ENCODE data around the gene SMOC2. TPM values are rescaled to one million over a fixed set of nuclear protein-coding genes. Genes with fewer than 3 reads are reported as not detected.

The SMOC2 gene
- total and polyA plus RNA-seq, 2 experiments from 2014 or later = 51.0 to 88.7 TPM

- H3K9me3 ChIP-seq (ENCODE audit: low read depth) = no peaks in the 10 kb centered on the region
- 85% methylated on average over 12 of the region's 12 CpGs for whole genome bisulfite sequencing (ENCODE audit: low lambda C conversion rate, missing lambda C conversion rate)
- H3K9me2 ChIP-seq (replicated peaks; ENCODE audit: insufficient read depth) = no peaks in the 10 kb centered on the region
- no peaks in the 10 kb centered on the region for H3K36me3 ChIP-seq (replicated peaks; ENCODE audit: insufficient read depth, low read depth)
- no peaks in the 10 kb centered on the region for H3K27me3 ChIP-seq
- no peak overlapping the region for H3K4me3 ChIP-seq
- no peaks in the 10 kb centered on the region for H3K4me1 ChIP-seq (ENCODE audit: insufficient read depth)
- H3K4me2 ChIP-seq = no peak overlapping the region
- no peaks in the 10 kb centered on the region for H4K20me1 ChIP-seq (ENCODE audit: insufficient read depth, poor library complexity, severe bottlenecking)
- DNase-seq (ENCODE audit: low spot score) = no peak
- TF ChIP-seq CTCF (IDR thresholded peaks at IDR 0.05; ENCODE audit: poor library complexity) (no peak), EZH2phosphoT487 (IDR thresholded peaks at IDR 0.05; ENCODE audit: low read depth, severe bottlenecking, unreplicated experiment) (no peak), EZH2 (IDR thresholded peaks at IDR 0.05; ENCODE audit: borderline replicate concordance) (no peak)
- H3K27ac ChIP-seq = no peak overlapping the region
- no peaks in the 10 kb centered on the region for H3K79me2 ChIP-seq
- no peak overlapping the region for H2AFZ ChIP-seq
Observed at GRCh38 chr6:168395983-168396382, 45.0 kb upstream of the SMOC2 start.

- no peaks in the 10 kb centered on the region for H4K20me1 ChIP-seq (ENCODE audit: insufficient read depth, poor library complexity, severe bottlenecking)
- H3K4me1 ChIP-seq (ENCODE audit: insufficient read depth) = no peaks in the 10 kb centered on the region
- no peaks in the 10 kb centered on the region for H3K79me2 ChIP-seq
- WGBS (ENCODE audit: low lambda C conversion rate, missing lambda C conversion rate) = 87% methylated on average over 16 of the region's 16 CpGs
- H3K27me3 ChIP-seq = no peaks in the 10 kb centered on the region
- no peak overlapping the region for H3K4me3 ChIP-seq
- H2AFZ ChIP-seq = no peak overlapping the region
- H3K9me2 ChIP-seq (replicated peaks; ENCODE audit: insufficient read depth) = no peaks in the 10 kb centered on the region
- TF ChIP-seq CTCF (IDR thresholded peaks at IDR 0.05; ENCODE audit: poor library complexity) = no peak
- no peak for TF ChIP-seq EZH2 (IDR thresholded peaks at IDR 0.05; ENCODE audit: borderline replicate concordance)
- DNase-seq (ENCODE audit: low spot score) = no peak
- no peaks in the 10 kb centered on the region for H3K36me3 ChIP-seq (replicated peaks; ENCODE audit: insufficient read depth, low read depth)
- H3K9me3 ChIP-seq (ENCODE audit: low read depth) = no peaks in the 10 kb centered on the region
- no peak overlapping the region for H3K4me2 ChIP-seq
- H3K27ac ChIP-seq = no peak overlapping the region
Observed at GRCh38 chr6:168396561-168396960, 44.4 kb upstream of the SMOC2 start.

- Histone ChIP-seq H2AFZ (no peak overlapping the region), H3K27me3 (no peaks in the 10 kb centered on the region), H3K4me1 (ENCODE audit: insufficient read depth) (no peaks in the 10 kb centered on the region), H3K4me2 (no peak overlapping the region), H3K4me3 (no peak overlapping the region), H3K9me3 (ENCODE audit: low read depth) (no peaks in the 10 kb centered on the region), H3K36me3 (replicated peaks; ENCODE audit: insufficient read depth, low read depth) (no peaks in the 10 kb centered on the region), H3K9me2 (replicated peaks; ENCODE audit: insufficient read depth) (no peaks in the 10 kb centered on the region), H3K79me2 (no peaks in the 10 kb centered on the region), H4K20me1 (ENCODE audit: insufficient read depth, poor library complexity, severe bottlenecking) (no peaks in the 10 kb centered on the region), H3K27ac (no peak overlapping the region)
- no peak for TF ChIP-seq CTCF (IDR thresholded peaks at IDR 0.05; ENCODE audit: poor library complexity)
- WGBS (ENCODE audit: low lambda C conversion rate, missing lambda C conversion rate) = 83% methylated on average over 10 of the region's 10 CpGs
- no peak for DNase-seq (ENCODE audit: low spot score)
Observed at GRCh38 chr6:168397012-168397411, 44.0 kb upstream of the SMOC2 start.

DNA sequence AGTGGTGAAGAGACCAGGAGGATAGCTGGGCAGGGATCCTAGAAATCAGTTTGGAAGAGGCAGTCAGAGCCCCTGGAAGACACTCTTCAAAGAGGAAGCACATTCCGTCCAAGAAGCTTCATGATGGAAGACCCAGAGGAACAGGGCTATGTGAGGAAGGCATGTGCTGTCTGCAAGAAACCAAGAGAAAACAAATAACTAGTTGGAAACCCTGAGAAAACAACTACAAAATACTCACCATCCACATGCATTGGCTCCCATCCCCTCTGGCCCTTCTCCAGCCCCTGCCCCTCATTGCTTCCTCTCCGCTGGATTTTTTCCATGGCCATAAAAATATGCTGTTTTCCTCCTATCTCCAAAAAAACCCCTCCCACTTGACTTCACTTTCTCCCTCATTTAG is 40.9 kb upstream of the SMOC2 start:
- Histone ChIP-seq H3K4me1 (ENCODE audit: insufficient read depth) (no peaks in the 10 kb centered on the region), H3K9me3 (ENCODE audit: low read depth) (no peaks in the 10 kb centered on the region), H3K36me3 (replicated peaks; ENCODE audit: insufficient read depth, low read depth) (no peaks in the 10 kb centered on the region), H3K4me3 (no peak overlapping the region), H3K9me2 (replicated peaks; ENCODE audit: insufficient read depth) (no peaks in the 10 kb centered on the region), H2AFZ (no peak overlapping the region), H3K79me2 (no peaks in the 10 kb centered on the region), H4K20me1 (ENCODE audit: insufficient read depth, poor library complexity, severe bottlenecking) (no peaks in the 10 kb centered on the region), H3K27me3 (no peaks in the 10 kb centered on the region), H3K27ac (no peak overlapping the region), H3K4me2 (no peak overlapping the region)
- no peak for TF ChIP-seq EZH2 (IDR thresholded peaks at IDR 0.05; ENCODE audit: borderline replicate concordance)
- TF ChIP-seq EZH2phosphoT487 (IDR thresholded peaks at IDR 0.05; ENCODE audit: low read depth, severe bottlenecking, unreplicated experiment) = no peak
- no peak for TF ChIP-seq CTCF (IDR thresholded peaks at IDR 0.05; ENCODE audit: poor library complexity)
- no peak for DNase-seq (ENCODE audit: low spot score)
- 82% methylated on average over 2 of the region's 2 CpGs for WGBS (ENCODE audit: low lambda C conversion rate, missing lambda C conversion rate)
